ENCODE measurements around the gene PUM1. TPM values are rescaled to one million over a fixed set of nuclear protein-coding genes. Genes with fewer than 3 reads are reported as not detected.

PUM1 gene
- polyA plus RNA-seq, 3 donors from 2014 or later: 63.3 to 105 (median 103) TPM

- Mint-ChIP-seq H3K4me1 (peaks cover 0 to 2% of the 10 kb centered on the region in 2 donors), H3K36me3 (no peaks in the 10 kb centered on the region), H3K27ac (peak overlapping the region in 1 of 6 donors; percentile 24), H3K4me3 (no peak overlapping the region), H3K9me3 (no peaks in the 10 kb centered on the region), H3K27me3 (ENCODE audit: low read depth in 3 of 3) (peaks cover 0 to 8% (median 5%) of the 10 kb centered on the region in 3 donors)
- no peak for DNase-seq
Measured at GRCh38 chr1:30893776-30894507, 171.6 kb downstream of the PUM1 start.

DNA sequence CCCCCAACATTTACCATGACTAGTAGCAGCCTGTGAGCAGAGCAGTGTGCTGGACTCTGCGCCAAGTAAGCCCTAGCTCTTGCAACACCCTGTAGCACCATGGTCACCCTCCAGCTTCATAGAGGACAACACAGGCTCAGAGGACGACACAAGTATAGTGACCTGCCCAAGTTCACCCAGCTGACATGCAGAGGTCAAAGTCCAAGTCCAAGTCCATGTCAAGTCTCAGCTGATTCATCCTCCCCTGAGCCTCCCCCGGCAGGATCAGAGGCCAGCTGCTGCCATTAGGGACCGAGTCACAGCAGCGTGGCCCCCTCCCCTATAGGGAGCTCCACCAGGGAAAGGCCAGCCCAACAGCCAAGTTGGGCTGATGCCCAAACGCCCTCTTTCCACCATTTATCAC lies 172.8 kb downstream of the PUM1 start:
- Mint-ChIP-seq H3K9me3 (no peaks in the 10 kb centered on the region), H3K27me3 (ENCODE audit: low read depth in 3 of 3) (peaks cover 2 to 6% (median 5%) of the 10 kb centered on the region in 3 donors), H3K27ac (no peak overlapping the region), H3K36me3 (no peaks in the 10 kb centered on the region), H3K4me1 (peaks cover 0 to 2% of the 10 kb centered on the region in 2 donors), H3K4me3 (no peak overlapping the region)
- DNase-seq: no peak

DNA sequence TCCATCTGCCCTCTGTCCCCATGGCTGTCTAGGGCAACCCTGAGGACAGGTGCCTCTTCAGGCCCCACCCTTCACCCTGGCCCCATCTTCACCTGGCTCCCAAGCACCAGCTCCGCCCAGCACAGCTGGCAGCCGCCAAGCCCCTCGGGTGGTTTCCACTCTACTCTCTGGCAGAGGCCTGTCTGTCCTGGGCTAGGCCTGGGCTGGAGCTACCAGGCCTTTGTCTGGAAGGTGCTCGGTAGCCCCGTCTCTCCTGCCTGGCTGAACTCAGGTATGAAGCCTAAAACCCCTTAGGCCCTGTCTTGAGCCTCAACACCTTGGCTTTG lies 174.3 kb downstream of the PUM1 start:
- no peak overlapping the region for H3K27ac Mint-ChIP-seq
- no peaks in the 10 kb centered on the region for H3K36me3 Mint-ChIP-seq
- peaks cover 0 to 2% of the 10 kb centered on the region in 2 donors for H3K4me1 Mint-ChIP-seq
- no peak overlapping the region for H3K4me3 Mint-ChIP-seq
- H3K9me3 Mint-ChIP-seq: no peaks in the 10 kb centered on the region
- peaks cover 2 to 6% (median 3%) of the 10 kb centered on the region in 3 donors for H3K27me3 Mint-ChIP-seq (ENCODE audit: low read depth in 3 of 3)
- no peak for DNase-seq

- peaks cover 0 to 2% of the 10 kb centered on the region in 2 donors for H3K4me1 Mint-ChIP-seq
- H3K9me3 Mint-ChIP-seq: no peaks in the 10 kb centered on the region
- no peak for DNase-seq
- no peak overlapping the region for H3K27ac Mint-ChIP-seq
- H3K4me3 Mint-ChIP-seq: no peak overlapping the region
- no peaks in the 10 kb centered on the region for H3K36me3 Mint-ChIP-seq
- peaks cover 2 to 5% (median 4%) of the 10 kb centered on the region in 3 donors for H3K27me3 Mint-ChIP-seq (ENCODE audit: low read depth in 3 of 3)
Measured at GRCh38 chr1:30890502-30891226, 174.9 kb downstream of the PUM1 start.

DNA sequence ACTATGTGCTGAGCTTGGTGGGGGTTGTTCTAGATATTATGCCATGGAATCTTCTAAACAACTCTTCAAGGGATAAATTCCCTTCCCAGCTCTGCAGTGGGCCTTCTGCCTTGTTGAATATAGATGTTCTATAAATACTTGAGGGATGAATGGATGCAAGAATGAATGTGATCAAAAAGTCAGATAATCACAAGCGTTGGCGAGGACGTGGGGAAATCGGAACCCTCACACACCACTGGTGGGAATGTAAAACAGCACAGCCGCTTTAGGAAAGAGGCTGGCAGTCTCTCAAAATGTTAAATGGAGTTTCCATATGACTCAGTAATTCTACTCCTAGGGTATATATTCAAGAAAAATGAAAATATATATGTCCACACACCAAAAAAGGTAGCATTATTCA lies 176.0 kb downstream of the PUM1 start:
- no peaks in the 10 kb centered on the region for H3K9me3 Mint-ChIP-seq
- no peak overlapping the region for H3K27ac Mint-ChIP-seq
- no peak overlapping the region for H3K4me3 Mint-ChIP-seq
- peaks cover 2 to 5% (median 4%) of the 10 kb centered on the region in 3 donors for H3K27me3 Mint-ChIP-seq (ENCODE audit: low read depth in 3 of 3)
- H3K36me3 Mint-ChIP-seq: no peaks in the 10 kb centered on the region
- H3K4me1 Mint-ChIP-seq: peaks cover 0 to 2% of the 10 kb centered on the region in 2 donors
- DNase-seq: no peak

- DNase-seq: no peak
- Mint-ChIP-seq H3K27me3 (ENCODE audit: low read depth in 3 of 3) (peaks cover 2 to 7% (median 5%) of the 10 kb centered on the region in 3 donors), H3K4me3 (no peak overlapping the region), H3K9me3 (no peaks in the 10 kb centered on the region), H3K27ac (no peak overlapping the region), H3K36me3 (no peaks in the 10 kb centered on the region), H3K4me1 (peaks cover 0 to 1% of the 10 kb centered on the region in 2 donors)
Measured at GRCh38 chr1:30888975-30889374, 176.5 kb downstream of the PUM1 start.

DNA sequence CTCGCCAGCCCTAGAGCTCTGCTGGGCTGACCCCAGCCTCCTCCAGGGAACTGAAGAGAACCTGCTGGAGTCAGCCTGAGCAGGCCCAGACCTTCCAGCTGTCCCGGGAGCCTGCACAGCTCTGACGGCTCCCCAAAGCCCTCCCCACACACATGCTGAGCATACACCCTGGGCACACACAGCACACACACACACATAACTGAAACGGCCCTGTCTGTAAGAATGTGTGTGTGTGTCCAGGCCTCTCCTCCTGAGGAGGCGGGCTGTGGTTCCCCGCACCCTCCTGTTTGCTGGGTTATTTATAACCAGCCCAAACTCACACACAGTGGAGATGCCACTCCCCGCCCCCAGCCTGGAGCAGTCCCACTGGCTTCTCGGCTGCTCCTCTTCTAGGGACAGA lies 177.1 kb downstream of the PUM1 start:
- Mint-ChIP-seq H3K27ac (no peak overlapping the region), H3K4me3 (no peak overlapping the region), H3K36me3 (no peaks in the 10 kb centered on the region), H3K4me1 (no peaks in the 10 kb centered on the region), H3K27me3 (ENCODE audit: low read depth in 3 of 3) (peaks cover 2 to 9% (median 4%) of the 10 kb centered on the region in 3 donors), H3K9me3 (no peaks in the 10 kb centered on the region)
- no peak for DNase-seq

DNA sequence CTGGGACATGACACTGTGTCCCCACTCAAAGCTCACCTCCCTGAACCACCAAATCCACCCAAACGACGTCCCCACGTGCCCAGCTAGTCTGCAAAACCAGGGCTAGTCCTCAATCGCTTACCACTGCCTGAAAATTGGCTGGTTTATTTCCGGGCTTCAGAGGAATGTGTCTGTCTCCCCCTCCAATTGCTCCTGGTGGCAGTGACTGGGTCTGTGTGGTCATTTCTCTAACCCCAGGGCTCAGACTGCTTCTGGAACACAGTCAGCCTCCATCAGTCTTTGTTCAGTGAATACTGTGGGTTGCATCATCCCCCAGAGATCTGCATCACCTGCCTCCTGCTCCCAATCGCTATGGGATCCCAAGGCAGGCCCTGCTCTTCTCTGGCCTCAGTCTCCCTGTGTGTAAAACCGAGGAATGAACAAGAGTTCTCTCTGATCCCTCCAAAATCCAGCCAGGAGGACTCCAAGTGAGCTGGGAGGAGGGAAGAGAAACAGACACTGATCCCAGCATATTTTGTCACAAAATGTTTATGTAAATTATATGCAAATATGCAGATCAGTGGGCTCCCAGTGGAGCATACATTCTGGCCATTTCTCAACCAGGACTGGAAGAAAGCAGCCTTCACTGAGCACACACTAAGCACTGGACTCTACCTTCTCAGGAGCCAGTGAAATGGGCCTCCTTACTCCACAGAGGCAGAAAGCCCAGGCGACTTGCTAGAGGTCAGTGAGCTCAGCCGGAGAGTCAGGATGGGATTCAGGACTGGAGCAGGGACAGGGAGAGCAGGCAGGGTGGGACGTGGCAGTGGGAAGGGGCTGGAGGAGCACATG lies 177.8 kb downstream of the PUM1 start:
- Mint-ChIP-seq H3K4me3 (no peak overlapping the region), H3K27ac (peak overlapping the region in 1 of 6 donors; percentile 34), H3K4me1 (no peaks in the 10 kb centered on the region), H3K27me3 (ENCODE audit: low read depth in 3 of 3) (peaks cover 0 to 9% (median 4%) of the 10 kb centered on the region in 3 donors), H3K36me3 (no peaks in the 10 kb centered on the region), H3K9me3 (no peaks in the 10 kb centered on the region)
- no peak for DNase-seq

- H3K27ac Mint-ChIP-seq: no peak overlapping the region
Measured at GRCh38 chr1:30886710-30887428, 178.6 kb downstream of the PUM1 start.

DNA sequence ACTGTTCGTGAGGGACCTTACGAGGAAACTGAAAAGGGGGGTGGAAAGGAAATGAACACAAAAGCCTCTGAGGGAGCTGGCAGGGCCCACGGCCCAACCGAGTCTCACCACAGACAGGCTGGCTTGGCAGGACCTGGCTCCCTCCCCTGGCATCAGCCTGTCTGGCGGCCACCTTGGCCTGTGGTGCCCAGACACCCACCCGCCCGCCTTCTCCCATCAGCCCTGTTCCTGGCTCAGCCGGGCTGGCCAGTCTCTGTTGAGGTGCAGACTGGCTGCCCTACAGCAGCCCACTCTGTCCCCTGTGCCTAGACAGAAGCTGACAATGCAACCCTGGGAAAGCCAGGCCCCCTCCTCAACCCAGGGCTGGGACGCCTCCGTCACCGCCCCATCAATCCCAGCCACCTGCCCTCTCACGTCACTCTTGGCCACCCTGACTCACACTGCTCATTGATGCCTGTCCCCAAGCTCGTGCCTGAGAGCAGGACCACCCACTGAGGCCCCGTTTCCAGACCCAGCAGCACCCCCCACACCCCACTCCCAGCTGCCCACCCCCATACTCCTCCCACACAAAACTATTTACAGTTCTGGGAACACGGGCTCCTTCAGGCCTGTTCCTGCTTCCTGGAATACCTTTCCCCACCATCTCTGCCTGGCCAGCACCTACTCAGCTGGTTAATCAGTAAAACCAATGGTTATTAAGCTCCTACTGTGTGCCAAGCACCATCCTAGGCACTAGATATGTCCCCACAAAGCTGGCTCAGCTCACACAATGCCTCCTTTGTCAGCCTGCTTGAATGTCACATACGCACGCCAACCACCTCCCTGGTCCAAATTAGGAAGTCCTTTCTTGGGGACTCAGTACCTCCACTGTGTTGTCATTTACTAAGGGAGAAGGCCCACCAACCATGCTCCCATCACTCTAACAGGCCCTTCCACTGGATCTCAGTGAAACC lies 179.7 kb downstream of the PUM1 start:
- Mint-ChIP-seq H3K27ac (no peak overlapping the region), H3K36me3 (no peaks in the 10 kb centered on the region), H3K27me3 (ENCODE audit: low read depth in 3 of 3) (peaks cover 0 to 13% (median 8%) of the 10 kb centered on the region in 3 donors), H3K9me3 (peaks cover 0 to 4% (median 0%) of the 10 kb centered on the region in 6 donors), H3K4me3 (no peak overlapping the region), H3K4me1 (no peaks in the 10 kb centered on the region)
- DNase-seq: no peak

More at GRCh38 chr1:30886710-30887428, 178.6 kb downstream of the PUM1 start:
- H3K9me3 Mint-ChIP-seq: peaks cover 0 to 1% (median 0%) of the 10 kb centered on the region in 6 donors
- H3K4me3 Mint-ChIP-seq: no peak overlapping the region
- no peaks in the 10 kb centered on the region for H3K36me3 Mint-ChIP-seq
- no peak for DNase-seq
- no peaks in the 10 kb centered on the region for H3K4me1 Mint-ChIP-seq
- peaks cover 0 to 13% (median 6%) of the 10 kb centered on the region in 3 donors for H3K27me3 Mint-ChIP-seq (ENCODE audit: low read depth in 3 of 3)

- no peaks in the 10 kb centered on the region for H3K36me3 Mint-ChIP-seq
- H3K27ac Mint-ChIP-seq: no peak overlapping the region
- H3K27me3 Mint-ChIP-seq (ENCODE audit: low read depth in 3 of 3): peaks cover 0 to 14% (median 8%) of the 10 kb centered on the region in 3 donors
- H3K4me1 Mint-ChIP-seq: no peaks in the 10 kb centered on the region
- H3K9me3 Mint-ChIP-seq: peaks cover 0 to 4% (median 0%) of the 10 kb centered on the region in 6 donors
- no peak overlapping the region for H3K4me3 Mint-ChIP-seq
- DNase-seq: no peak
Measured at GRCh38 chr1:30884723-30885122, 180.8 kb downstream of the PUM1 start.

DNA sequence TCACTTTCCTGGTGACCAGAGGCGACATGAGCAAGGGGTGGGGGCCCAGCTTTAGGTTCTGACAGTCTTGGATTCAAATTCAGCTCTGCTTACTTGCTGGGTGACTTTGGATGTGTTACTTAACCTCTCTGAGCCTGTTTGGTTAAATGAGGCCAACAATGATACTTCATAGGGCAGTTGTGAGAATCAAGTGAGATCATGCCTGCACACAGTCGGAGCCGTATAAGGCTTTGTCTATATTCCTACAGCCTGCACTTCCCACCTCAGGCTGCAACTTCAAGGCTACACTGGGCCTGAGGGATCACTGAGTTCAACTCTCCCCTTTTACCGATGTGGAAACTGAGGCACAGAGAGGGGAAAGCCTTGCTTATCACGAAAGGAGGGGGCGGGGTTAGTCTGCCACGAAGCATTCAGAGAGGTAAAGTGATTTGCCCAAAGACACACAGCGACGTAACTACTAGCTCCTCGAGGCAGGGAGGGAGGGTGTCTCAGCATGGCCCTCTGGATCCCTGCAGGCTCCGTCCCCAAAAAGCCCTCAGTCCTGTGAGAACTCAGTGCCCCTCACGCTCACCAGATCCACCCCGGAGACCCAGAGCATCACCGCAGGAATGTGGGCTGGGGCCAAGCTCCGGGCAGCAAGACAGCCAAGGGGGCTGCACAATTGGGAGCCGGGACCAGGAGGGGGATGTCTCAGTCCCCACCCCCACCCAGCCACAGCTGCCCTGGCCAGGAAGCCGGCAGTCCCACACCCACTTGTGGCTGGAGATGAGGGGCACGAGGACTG lies 181.9 kb downstream of the PUM1 start:
- H3K4me3 Mint-ChIP-seq: no peak overlapping the region
- peaks cover 5 to 14% (median 13%) of the 10 kb centered on the region in 3 donors for H3K27me3 Mint-ChIP-seq (ENCODE audit: low read depth in 3 of 3)
- DNase-seq: no peak
- H3K9me3 Mint-ChIP-seq: peaks cover 0 to 4% (median 0%) of the 10 kb centered on the region in 6 donors
- no peak overlapping the region for H3K27ac Mint-ChIP-seq
- no peaks in the 10 kb centered on the region for H3K4me1 Mint-ChIP-seq
- H3K36me3 Mint-ChIP-seq: no peaks in the 10 kb centered on the region

Data from immature natural killer cell (primary cell).